ENCODE results near the gene COL1A1. TPM values are rescaled to one million over a fixed set of nuclear protein-coding genes. Genes with fewer than 3 reads are reported as not detected.

Gene COL1A1
- total RNA-seq, 4 donors from 2014 or later: 12.2 to 57.3 (median 18.5) TPM

GRCh38 chr17:50189550-50190292 is 11.7 kb downstream of the COL1A1 start:
- H3K27me3 ChIP-seq: no peaks in the 10 kb centered on the region
- no peak overlapping the region for H3K27ac ChIP-seq
- no peak overlapping the region for H3K4me3 ChIP-seq (replicated peaks in 1 of 3)
- no peaks in the 10 kb centered on the region for H3K4me1 ChIP-seq
- intact Hi-C loops (cut with DNase I): no loop called here
- peaks cover 0 to 25% of the 10 kb centered on the region in 2 donors for H3K36me3 ChIP-seq
- DNase-seq: no peak
- H3K9me3 ChIP-seq: no peaks in the 10 kb centered on the region
- WGBS, 2 donors: 80 to 88% methylated on average over 11 to 18 of the region's 20 CpGs
- no peak for TF ChIP-seq POLR2A (IDR thresholded peaks at IDR 0.05)
- TF ChIP-seq, protein P1, sequence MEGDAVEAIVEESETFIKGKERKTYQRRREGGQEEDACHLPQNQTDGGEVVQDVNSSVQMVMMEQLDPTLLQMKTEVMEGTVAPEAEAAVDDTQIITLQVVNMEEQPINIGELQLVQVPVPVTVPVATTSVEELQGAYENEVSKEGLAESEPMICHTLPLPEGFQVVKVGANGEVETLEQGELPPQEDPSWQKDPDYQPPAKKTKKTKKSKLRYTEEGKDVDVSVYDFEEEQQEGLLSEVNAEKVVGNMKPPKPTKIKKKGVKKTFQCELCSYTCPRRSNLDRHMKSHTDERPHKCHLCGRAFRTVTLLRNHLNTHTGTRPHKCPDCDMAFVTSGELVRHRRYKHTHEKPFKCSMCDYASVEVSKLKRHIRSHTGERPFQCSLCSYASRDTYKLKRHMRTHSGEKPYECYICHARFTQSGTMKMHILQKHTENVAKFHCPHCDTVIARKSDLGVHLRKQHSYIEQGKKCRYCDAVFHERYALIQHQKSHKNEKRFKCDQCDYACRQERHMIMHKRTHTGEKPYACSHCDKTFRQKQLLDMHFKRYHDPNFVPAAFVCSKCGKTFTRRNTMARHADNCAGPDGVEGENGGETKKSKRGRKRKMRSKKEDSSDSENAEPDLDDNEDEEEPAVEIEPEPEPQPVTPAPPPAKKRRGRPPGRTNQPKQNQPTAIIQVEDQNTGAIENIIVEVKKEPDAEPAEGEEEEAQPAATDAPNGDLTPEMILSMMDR (IDR thresholded peaks at IDR 0.05): no peak

- Histone ChIP-seq H3K9me3 (no peaks in the 10 kb centered on the region), H3K36me3 (peaks cover 0 to 19% of the 10 kb centered on the region in 2 donors), H3K27me3 (no peaks in the 10 kb centered on the region), H3K4me3 (replicated peaks in 1 of 3) (no peak overlapping the region), H3K4me1 (no peaks in the 10 kb centered on the region), H3K27ac (no peak overlapping the region)
- WGBS, 2 donors: 71% methylated on average over 6 of the region's 11 CpGs
- TF ChIP-seq, protein P1 (IDR thresholded peaks at IDR 0.05): no peak
- no peak for TF ChIP-seq POLR2A (IDR thresholded peaks at IDR 0.05)
- intact Hi-C loops (cut with DNase I): no loop called here
- no peak for DNase-seq
Observed at GRCh38 chr17:50188921-50189549, 12.4 kb downstream of the COL1A1 start.

DNA sequence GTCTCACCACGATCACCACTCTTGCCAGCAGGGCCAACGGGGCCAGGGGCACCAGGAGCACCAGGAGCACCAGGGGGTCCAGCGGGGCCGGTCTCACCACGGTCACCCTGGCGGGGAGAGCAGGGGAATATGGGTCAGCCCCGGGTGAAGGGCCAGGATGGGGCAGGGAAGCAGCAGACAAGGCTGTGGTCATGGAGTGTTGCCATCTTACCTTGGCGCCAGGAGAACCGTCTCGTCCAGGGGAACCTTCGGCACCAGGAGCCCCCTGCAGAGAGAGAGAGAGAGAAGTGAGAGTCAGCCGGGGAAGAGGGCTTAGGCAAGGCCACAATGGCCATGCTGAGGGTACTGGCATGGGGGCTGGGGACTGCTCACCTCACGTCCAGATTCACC is 12.9 kb downstream of the COL1A1 start:
- Histone ChIP-seq H3K36me3 (peaks cover 0 to 14% of the 10 kb centered on the region in 2 donors), H3K27me3 (no peaks in the 10 kb centered on the region), H3K4me1 (no peaks in the 10 kb centered on the region), H3K27ac (no peak overlapping the region), H3K9me3 (no peaks in the 10 kb centered on the region), H3K4me3 (replicated peaks in 1 of 3) (no peak overlapping the region)
- TF ChIP-seq POLR2A (IDR thresholded peaks at IDR 0.05): no peak
- TF ChIP-seq, protein P1 (IDR thresholded peaks at IDR 0.05): no peak
- 82 to 83% methylated on average over 8 to 11 of the region's 13 CpGs for WGBS, 2 donors
- intact Hi-C loops (cut with DNase I): no loop called here
- no peak for DNase-seq

DNA sequence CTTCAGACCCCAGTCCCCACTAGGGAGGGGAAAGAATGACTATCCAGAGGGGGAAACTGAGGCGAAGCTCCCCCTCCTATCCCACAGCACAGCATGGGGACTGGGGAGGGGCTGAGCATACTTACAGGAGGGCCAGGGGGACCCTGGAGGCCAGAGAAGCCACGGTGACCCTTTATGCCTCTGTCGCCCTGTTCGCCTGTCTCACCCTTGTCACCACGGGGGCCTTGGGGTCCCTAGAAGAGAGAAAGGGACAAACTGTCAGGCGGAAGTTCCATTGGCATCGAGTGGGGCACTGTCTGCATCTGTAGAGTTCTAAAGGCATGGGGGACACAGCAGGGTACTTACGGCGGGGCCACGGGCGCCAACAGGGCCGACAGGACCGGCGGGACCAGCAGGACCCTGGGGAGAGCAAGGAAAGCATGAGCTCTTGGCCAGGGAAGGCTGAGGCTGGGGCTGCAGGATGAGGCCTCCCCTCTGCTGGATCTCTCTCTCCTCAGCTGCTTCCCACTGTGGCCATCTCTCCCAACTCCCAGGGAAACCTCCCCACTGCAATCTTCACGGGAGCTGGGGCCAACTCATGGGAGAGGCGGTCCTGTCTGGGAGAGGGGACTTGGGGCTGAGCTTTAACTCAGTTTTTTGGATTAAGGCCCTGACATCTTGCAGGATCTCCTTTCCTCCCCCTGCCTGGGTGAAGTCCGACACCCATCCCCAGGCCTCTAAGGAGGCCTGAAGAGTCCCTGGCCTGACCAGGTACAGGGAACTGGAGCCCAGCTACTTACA is 13.5 kb downstream of the COL1A1 start:
- Histone ChIP-seq H3K27ac (no peak overlapping the region), H3K9me3 (no peaks in the 10 kb centered on the region), H3K36me3 (peaks cover 0 to 13% of the 10 kb centered on the region in 2 donors), H3K4me1 (no peaks in the 10 kb centered on the region), H3K27me3 (no peaks in the 10 kb centered on the region), H3K4me3 (replicated peaks in 1 of 3) (no peak overlapping the region)
- DNase-seq: no peak
- intact Hi-C loops (cut with DNase I): no loop called here
- WGBS, 2 donors: 77 to 96% methylated on average over 16 of the region's 17 CpGs
- no peak for TF ChIP-seq POLR2A (IDR thresholded peaks at IDR 0.05)

GRCh38 chr17:50187394-50187725 is 14.1 kb downstream of the COL1A1 start:
- no peaks in the 10 kb centered on the region for H3K27me3 ChIP-seq
- TF ChIP-seq, protein P1 (IDR thresholded peaks at IDR 0.05): no peak
- TF ChIP-seq POLR2A (IDR thresholded peaks at IDR 0.05): no peak
- H3K4me3 ChIP-seq (replicated peaks in 1 of 3): no peak overlapping the region
- intact Hi-C loops (cut with DNase I): no loop called here
- no peak overlapping the region for H3K27ac ChIP-seq
- H3K4me1 ChIP-seq: no peaks in the 10 kb centered on the region
- H3K9me3 ChIP-seq: no peaks in the 10 kb centered on the region
- DNase-seq: no peak
- peaks cover 0 to 10% of the 10 kb centered on the region in 2 donors for H3K36me3 ChIP-seq
- WGBS, 2 donors: 57 to 78% methylated on average over 4 of the region's 4 CpGs
